ENCODE measurements around the gene DGCR6L. TPM values are rescaled to one million over a fixed set of nuclear protein-coding genes. Genes with fewer than 3 reads are reported as not detected.
"Not testable (repeated sequence)": the region's sequence is repeated elsewhere in the genome, so short reads cannot be mapped to it uniquely, and the experiment has no call there.

Gene DGCR6L
- total and polyA plus RNA-seq, 10 of the 15 experiments (the other 5 are each of a cell fraction or from before 2014, with no cell fraction given): 1.6 to 62.8 (median 22.6) TPM

DNA sequence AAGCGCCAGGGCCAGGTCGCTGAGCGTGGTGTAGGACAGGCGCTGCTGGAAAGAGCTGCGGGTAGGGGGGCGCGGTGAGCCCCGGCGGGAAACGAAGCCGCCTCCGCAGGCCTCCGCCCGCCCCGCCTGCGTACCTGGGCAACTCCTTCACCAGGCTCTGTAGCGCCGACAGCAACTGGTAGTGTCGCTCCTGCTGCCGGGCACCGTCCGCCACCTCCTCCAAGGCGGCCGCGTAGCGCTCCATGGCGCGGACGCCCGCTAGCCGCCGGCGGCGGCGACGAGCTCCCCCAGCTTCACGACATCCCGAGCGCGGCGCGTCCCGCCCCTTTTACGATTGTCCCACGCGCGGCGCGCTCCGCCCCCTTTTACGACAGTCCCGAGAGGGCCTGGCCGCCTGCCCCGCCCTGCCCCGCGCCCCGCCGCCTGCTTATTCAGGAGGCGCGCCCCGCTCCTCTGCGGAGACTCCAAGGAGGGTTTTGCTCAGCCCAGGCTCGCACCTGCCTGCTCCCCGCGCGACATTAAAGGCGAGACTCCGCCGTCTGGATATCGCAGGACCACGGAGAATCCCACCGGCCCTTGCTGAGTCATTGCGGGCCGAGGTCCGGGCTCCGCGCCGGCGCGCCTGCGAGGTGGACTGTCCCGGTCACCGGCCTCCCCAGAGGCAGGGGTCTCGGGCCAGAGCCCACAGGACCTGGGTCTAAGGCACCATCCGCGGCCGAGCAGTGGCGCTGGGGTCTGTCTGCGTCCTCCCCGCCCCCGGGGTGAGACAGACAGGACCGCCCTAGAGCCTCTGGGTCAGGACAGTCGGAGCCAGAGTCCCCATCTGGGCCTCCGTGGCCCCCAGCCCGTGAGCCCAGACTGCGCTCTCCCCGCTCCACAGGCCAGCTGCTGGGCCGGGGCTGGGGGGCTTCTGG lies at the start of gene DGCR6L (continued):
- peak; percentile 98 for TF ChIP-seq E4F1 (IDR thresholded peaks at IDR 0.05; ENCODE audit: borderline replicate concordance, partially characterized antibody)
- TF ChIP-seq, protein P1, sequence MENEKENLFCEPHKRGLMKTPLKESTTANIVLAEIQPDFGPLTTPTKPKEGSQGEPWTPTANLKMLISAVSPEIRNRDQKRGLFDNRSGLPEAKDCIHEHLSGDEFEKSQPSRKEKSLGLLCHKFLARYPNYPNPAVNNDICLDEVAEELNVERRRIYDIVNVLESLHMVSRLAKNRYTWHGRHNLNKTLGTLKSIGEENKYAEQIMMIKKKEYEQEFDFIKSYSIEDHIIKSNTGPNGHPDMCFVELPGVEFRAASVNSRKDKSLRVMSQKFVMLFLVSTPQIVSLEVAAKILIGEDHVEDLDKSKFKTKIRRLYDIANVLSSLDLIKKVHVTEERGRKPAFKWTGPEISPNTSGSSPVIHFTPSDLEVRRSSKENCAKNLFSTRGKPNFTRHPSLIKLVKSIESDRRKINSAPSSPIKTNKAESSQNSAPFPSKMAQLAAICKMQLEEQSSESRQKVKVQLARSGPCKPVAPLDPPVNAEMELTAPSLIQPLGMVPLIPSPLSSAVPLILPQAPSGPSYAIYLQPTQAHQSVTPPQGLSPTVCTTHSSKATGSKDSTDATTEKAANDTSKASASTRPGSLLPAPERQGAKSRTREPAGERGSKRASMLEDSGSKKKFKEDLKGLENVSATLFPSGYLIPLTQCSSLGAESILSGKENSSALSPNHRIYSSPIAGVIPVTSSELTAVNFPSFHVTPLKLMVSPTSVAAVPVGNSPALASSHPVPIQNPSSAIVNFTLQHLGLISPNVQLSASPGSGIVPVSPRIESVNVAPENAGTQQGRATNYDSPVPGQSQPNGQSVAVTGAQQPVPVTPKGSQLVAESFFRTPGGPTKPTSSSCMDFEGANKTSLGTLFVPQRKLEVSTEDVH (IDR thresholded peaks at IDR 0.05; ENCODE audit: low read depth, partially characterized antibody): no peak

DNA sequence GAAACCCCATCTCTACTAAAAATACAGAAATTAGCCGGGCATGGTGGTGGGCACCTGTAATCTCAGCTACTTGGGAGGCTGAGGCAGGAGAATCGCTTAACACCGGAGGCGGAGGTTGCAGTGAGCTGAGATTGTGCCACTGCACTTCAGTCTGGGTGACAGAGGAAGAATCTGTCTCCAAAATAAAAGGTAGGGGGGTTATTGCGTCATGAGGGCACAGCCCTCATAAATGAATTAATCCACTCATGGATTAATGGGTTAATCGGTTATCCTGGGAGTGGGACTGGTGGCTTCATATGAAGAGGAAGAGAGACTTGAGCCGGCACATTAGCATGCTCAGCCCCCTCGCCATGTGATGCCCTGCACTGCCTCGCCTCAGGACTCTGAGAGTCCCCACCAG lies 49.0 kb upstream of the DGCR6L start:
- ATAC-seq; H3K79me2 ChIP-seq (ENCODE audit: control insufficient read depth, insufficient read depth, low read length); POLR2A ChIA-PET; H3K36me3 ChIP-seq (ENCODE audit: control insufficient read depth in 2 of 2, insufficient read depth in 2 of 2, low read length in 1 of 2); FAIRE-seq; H3K9me3 ChIP-seq (replicated peaks; ENCODE audit: control insufficient read depth, insufficient read depth, low read length); in situ Hi-C loops (cut with MboI); H3K27ac ChIP-seq (ENCODE audit: control insufficient read depth, insufficient read depth); H3K4me3 ChIP-seq; H2AFZ ChIP-seq (ENCODE audit: control insufficient read depth, low read depth, low read length); intact Hi-C loops (cut with micrococcal nuclease; ENCODE audit: unreplicated experiment); H3K9ac ChIP-seq (ENCODE audit: control insufficient read depth, insufficient read depth, low read length); H3K4me1 ChIP-seq (ENCODE audit: control insufficient read depth, insufficient read depth, low read length); BruUV-seq (replicated peaks); DNase-seq (ENCODE audit: low read depth, low spot score); H3K27me3 ChIP-seq (replicated peaks in 1 of 2; ENCODE audit: control insufficient read depth in 2 of 2, insufficient read depth in 2 of 2, low read length in 1 of 2); SMC1A ChIA-PET (ENCODE audit: uncharacterized antibody, unreplicated experiment); H4K20me1 ChIP-seq (ENCODE audit: control insufficient read depth, insufficient read depth); CTCF ChIA-PET; H3K4me2 ChIP-seq (ENCODE audit: control insufficient read depth, insufficient read depth); RAD21 ChIA-PET (ENCODE audit: unreplicated experiment): not testable (repeated sequence)
- 33% methylated on average over 9 of the region's 9 CpGs for WGBS (ENCODE audit: insufficient coverage, insufficient replicate concordance, low lambda C conversion rate, missing lambda C conversion rate)

DNA sequence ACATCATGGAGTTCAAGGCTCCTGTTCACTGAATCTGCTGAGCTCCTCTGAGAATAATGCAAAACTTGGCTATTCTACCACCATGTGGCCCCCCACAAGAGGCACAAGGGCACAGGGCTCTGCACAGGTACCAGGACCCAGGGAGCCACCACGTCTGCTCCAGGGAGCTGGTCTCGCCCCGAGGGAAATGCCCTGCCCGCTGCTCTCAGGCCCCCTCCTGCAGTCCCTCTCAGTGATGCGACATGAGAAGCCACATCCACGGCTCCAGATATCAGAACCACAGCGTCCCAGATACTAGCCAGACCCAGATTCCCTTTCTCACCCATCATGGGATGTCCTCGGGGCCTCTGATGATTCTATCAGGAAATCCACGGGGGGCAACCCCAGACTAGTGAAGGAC lies 47.0 kb upstream of the DGCR6L start:
- H4K20me1 ChIP-seq (ENCODE audit: control insufficient read depth, insufficient read depth); H3K27me3 ChIP-seq (replicated peaks in 1 of 2; ENCODE audit: control insufficient read depth in 2 of 2, insufficient read depth in 2 of 2, low read length in 1 of 2); POLR2A ChIA-PET; H3K4me1 ChIP-seq (ENCODE audit: control insufficient read depth, insufficient read depth, low read length); H3K9me3 ChIP-seq (replicated peaks; ENCODE audit: control insufficient read depth, insufficient read depth, low read length); H3K4me3 ChIP-seq; ATAC-seq; H3K4me2 ChIP-seq (ENCODE audit: control insufficient read depth, insufficient read depth); CTCF ChIA-PET; FAIRE-seq; intact Hi-C loops (cut with micrococcal nuclease; ENCODE audit: unreplicated experiment); DNase-seq (ENCODE audit: low read depth, low spot score); H3K9ac ChIP-seq (ENCODE audit: control insufficient read depth, insufficient read depth, low read length); RAD21 ChIA-PET (ENCODE audit: unreplicated experiment); H2AFZ ChIP-seq (ENCODE audit: control insufficient read depth, low read depth, low read length); SMC1A ChIA-PET (ENCODE audit: uncharacterized antibody, unreplicated experiment); H3K36me3 ChIP-seq (ENCODE audit: control insufficient read depth in 2 of 2, insufficient read depth in 2 of 2, low read length in 1 of 2); in situ Hi-C loops (cut with MboI); H3K79me2 ChIP-seq (ENCODE audit: control insufficient read depth, insufficient read depth, low read length); H3K27ac ChIP-seq (ENCODE audit: control insufficient read depth, insufficient read depth); BruUV-seq (replicated peaks): not testable (repeated sequence)
- WGBS (ENCODE audit: insufficient coverage, insufficient replicate concordance, low lambda C conversion rate, missing lambda C conversion rate): 26% methylated on average over 9 of the region's 9 CpGs

Measured in GM12878 (cell line).